Tibial artery (tissue), 4 donors: ENCODE data around the gene ENTPD5.

Experiments
- DNase-seq, 2 donors: peaks; one replicate each; pipeline ENCODE4 v3.0.0-alpha.2; 2019
- H3K27ac ChIP-seq, 2 donors: fragments of 200-600 bp; sonication (generic) in 1 of 2; 1 replicate in 1 of 2; 2 replicates in 1 of 2; pipeline ENCODE4 v1.5.1; 2018 to 2019; ENCODE audit warnings: mild to moderate bottlenecking in 1 of 2
- H3K27me3 ChIP-seq, 2 donors: fragments of 200-600 bp; sonication (generic) in 1 of 2; one replicate each; pipeline versions ENCODE4 v1.5.1 to v1.6.0; 2016 to 2019
- H3K36me3 ChIP-seq, 3 donors: fragments of 200-600 bp; sonication (generic) in 2 of 3; one replicate each; pipeline ENCODE4 v1.5.1; 2016 to 2019; ENCODE audit warnings: mild to moderate bottlenecking in 2 of 3
- H3K4me1 ChIP-seq, 4 donors: fragments of 200-600 bp; sonication (generic) in 2 of 4; 1 replicate in 3 of 4; 2 replicates in 1 of 4; pipeline ENCODE4 v1.5.1; 2016 to 2019
- H3K4me3 ChIP-seq, 2 donors: fragments of 200-600 bp; sonication (generic) in 1 of 2; 1 replicate in 1 of 2; 2 replicates in 1 of 2; pipeline ENCODE4 v1.5.1; 2018 to 2019; ENCODE audit warnings: mild to moderate bottlenecking in 2 of 2
- H3K9me3 ChIP-seq, 3 donors: fragments of 200-600 bp; sonication (generic) in 1 of 3; one replicate each; pipeline ENCODE4 v1.5.1; 2016 to 2019
- CTCF ChIP-seq, 2 experiments: fragments of 200-600 bp in 1 of 2; fragments of 450-650 bp in 1 of 2; IDR thresholded peaks; one replicate each; pipeline ENCODE4 v1.5.1; 2017 to 2019; ENCODE audit warnings: antibody characterized with exemption in 2 of 2, mild to moderate bottlenecking in 1 of 2, moderate library complexity in 1 of 2
- intact Hi-C: fragments of 100-400 bp; cut with DNase I; formaldehyde crosslinking; loops from one replicate; pipeline ENCODE4 v1.15.0; 2023; ENCODE audit warnings: low total_unique reads

ENTPD5 gene

GRCh38 chr14:73913256-73913655, 105.8 kb downstream of the ENTPD5 start:
- intact Hi-C loops = no loop called here
- no peak overlapping the region for H3K27ac ChIP-seq
- H3K27me3 ChIP-seq = no peaks in the 10 kb centered on the region
- peaks cover 40 to 94% (median 74%) of the 10 kb centered on the region in 3 donors for H3K36me3 ChIP-seq
- no peaks in the 10 kb centered on the region for H3K9me3 ChIP-seq
- no peak for DNase-seq
- TF ChIP-seq CTCF (IDR thresholded peaks at IDR 0.05) = no peak
- H3K4me1 ChIP-seq = no peaks in the 10 kb centered on the region
- no peak overlapping the region for H3K4me3 ChIP-seq

GRCh38 chr14:73909681-73910080, 109.4 kb downstream of the ENTPD5 start:
- H3K27me3 ChIP-seq = no peaks in the 10 kb centered on the region
- DNase-seq = no peak
- peaks cover 71 to 100% (median 87%) of the 10 kb centered on the region in 3 donors for H3K36me3 ChIP-seq
- intact Hi-C loops = no loop called here
- H3K4me3 ChIP-seq = no peak overlapping the region
- no peak for TF ChIP-seq CTCF (IDR thresholded peaks at IDR 0.05)
- no peaks in the 10 kb centered on the region for H3K4me1 ChIP-seq
- no peaks in the 10 kb centered on the region for H3K9me3 ChIP-seq
- no peak overlapping the region for H3K27ac ChIP-seq
